RCC 7860 (cell line): ENCODE measurements around the gene PEAK1.

Source experiments
- DNase-seq: peaks from one replicate; pipeline ENCODE4 v3.0.0-alpha.2; 2015; ENCODE audit warnings: low spot score
- FAIRE-seq: peaks from 2 replicates; lab custom pipeline; 2012; peaks lifted over from hg19 to GRCh38; lab: Jason Lieb, UNC

The PEAK1 gene

GRCh38 chr15:77243716-77244401 is 176.0 kb downstream of the PEAK1 start:
- no peak for DNase-seq
- FAIRE-seq, result no peak

GRCh38 chr15:77243135-77243534 is 176.8 kb downstream of the PEAK1 start:
- FAIRE-seq, result no peak
- DNase-seq, result no peak

- FAIRE-seq (no peak), DNase-seq (no peak)
Observed at GRCh38 chr15:77239882-77240608, 179.9 kb downstream of the PEAK1 start.

- no peak for FAIRE-seq
Observed at GRCh38 chr15:77235566-77235965, 184.3 kb downstream of the PEAK1 start.

GRCh38 chr15:77228828-77229227 is 191.1 kb downstream of the PEAK1 start:
- no peak for DNase-seq
- FAIRE-seq, result no peak

More at GRCh38 chr15:77235566-77235965, 184.3 kb downstream of the PEAK1 start:
- no peak for DNase-seq

DNA sequence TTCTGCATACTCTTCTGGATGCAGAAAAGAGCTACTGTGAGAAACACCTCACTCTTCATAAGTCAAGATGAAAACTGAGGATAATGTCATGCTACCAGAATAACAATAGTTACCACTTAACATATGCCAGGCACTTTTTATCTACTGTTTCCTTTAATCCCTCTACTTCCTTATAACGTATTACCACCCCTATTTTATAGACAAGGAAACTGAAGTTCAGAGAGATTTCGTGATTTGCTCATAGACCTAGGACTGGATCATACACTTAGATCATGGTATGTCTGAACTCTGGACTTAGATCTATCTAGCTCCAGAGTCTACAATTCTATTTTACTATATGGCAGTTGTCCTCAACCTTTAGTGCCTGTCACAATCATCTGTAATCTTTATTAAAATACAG is 193.3 kb downstream of the PEAK1 start:
- DNase-seq (no peak), FAIRE-seq (no peak)

DNA sequence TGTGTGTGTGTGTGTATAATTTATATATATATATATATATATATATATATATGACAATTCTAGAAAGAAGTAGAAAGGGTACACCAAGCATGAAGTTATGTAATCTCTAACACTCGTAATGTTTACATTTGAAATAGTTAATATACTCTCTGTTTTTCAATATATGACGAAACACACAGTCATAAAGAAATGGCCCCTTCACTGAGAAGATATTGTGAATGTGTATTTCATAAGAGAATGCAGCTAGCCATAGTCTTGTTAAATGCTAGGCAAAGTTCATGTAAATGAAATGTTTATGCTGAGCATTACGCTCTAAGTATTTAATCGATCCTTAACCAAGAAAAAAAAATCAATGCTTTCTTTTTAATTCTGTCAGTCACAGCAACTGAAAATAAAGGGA is 194.3 kb downstream of the PEAK1 start:
- FAIRE-seq, result no peak
- DNase-seq, result no peak

DNA sequence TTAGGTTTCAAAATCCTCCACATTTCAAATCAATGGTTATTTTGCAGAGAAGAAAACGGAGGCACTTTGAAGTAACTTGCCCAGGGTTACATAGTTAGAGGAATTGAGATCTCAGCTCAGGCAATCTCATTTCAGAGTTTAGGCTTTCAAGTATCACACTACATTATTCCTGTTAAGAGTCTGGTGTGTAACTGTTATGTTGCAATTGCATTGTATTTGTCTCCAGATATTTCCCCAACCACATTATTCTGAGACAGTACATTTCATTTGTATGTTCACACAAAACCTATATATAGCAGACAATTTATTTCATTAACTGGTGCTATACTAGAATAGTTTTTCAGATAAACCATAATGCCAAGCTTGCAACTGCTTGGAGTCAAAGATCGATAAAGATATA is 194.8 kb downstream of the PEAK1 start:
- FAIRE-seq (no peak), DNase-seq (no peak)

DNA sequence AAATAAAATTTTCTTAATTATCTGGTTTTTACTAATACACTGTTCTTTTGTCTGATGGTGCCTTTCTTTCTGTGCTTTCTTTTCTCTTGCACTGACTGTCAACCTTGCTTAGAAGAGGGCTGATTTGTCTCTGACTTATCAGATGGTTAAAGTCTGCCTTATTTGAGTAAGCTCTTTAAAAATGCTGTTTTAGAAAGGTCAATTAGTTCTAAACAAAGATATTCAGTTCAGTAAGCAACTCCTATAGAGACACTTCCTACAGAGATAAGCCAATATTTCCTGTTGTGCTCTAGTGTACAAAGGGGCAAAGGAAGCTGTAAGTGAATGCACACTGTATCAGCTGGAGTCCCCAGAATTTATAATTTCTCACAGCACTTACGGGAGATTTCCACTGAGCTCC is 195.6 kb downstream of the PEAK1 start:
- no peak for FAIRE-seq
- no peak for DNase-seq

DNA sequence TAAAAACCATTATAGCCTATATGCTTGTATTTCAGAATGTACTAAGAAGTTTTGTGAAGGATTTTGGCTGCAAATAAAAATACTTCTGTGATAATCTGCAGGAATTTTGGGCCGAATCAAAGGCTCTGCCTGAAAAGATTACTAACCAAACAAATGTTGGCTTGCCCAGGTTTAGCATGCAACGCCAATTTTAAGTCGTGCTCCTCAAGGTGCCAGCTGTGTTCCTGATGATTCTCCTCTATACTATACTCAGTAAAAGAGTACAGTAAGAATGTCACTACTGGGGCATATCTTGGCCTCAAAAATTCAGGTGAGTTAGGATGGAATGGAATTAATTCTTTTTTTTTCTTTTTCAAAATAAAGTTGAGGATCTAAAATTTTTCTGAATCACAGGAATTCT is 198.2 kb downstream of the PEAK1 start:
- DNase-seq (no peak), FAIRE-seq (no peak)

GRCh38 chr15:77221174-77221573 is 198.7 kb downstream of the PEAK1 start:
- DNase-seq (no peak), FAIRE-seq (no peak)

DNA sequence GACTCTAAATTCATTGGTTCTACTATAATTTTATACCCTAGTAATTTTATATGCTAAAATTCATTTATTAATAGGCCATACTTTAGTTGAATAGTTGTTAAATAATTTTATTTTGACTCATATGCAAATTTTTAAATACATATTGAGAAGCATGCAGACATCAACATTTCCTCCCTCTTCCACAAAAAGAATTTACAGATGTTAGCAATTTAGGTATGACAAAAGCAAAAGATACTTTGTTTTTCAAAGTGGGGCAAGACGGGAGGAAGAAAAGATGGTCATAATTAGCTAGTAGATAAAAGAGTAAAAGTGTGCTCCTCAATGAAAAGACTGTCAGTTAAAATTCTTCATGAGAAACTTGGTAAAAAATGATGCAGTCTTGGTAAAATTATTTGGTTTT is 200.1 kb downstream of the PEAK1 start:
- DNase-seq, result no peak
- no peak for FAIRE-seq

DNA sequence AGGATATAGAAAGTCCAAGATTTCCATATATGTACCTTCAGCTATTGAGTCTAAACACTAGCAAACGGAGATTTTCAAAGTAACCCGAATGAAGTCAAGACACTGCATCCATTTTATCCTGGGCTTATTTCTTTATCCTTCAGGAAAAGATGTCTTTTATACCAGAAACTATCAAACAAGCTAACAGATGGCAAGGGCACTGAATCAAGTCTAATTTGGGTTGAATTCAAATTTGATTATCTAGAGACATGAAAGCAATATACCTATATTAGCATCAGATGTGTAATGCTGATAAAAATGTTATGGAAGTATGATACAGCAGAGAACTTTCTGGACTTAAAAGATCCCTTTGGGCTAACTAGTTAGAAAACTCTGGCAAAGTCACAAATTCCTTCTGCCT is 210.7 kb downstream of the PEAK1 start:
- no peak for DNase-seq
- no peak for FAIRE-seq

DNA sequence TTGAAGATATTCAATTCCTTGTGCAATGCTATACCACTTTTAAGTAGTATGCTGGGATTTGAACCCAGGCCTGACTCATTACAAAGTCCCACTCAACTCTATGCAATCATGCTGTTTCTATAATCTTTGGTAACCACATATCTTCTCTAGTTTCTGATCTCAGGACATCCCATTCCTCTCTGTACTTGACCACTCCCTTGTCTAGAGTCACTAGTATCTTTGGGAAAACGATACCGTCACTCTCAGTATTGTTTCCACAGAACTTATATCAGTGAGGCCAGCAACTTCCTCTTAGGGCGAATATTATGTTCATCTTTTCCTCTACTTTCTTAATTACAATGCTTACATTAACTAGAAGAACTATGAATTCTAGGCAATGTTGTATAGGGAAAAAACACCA is 211.7 kb downstream of the PEAK1 start:
- FAIRE-seq (no peak), DNase-seq (no peak)

DNA sequence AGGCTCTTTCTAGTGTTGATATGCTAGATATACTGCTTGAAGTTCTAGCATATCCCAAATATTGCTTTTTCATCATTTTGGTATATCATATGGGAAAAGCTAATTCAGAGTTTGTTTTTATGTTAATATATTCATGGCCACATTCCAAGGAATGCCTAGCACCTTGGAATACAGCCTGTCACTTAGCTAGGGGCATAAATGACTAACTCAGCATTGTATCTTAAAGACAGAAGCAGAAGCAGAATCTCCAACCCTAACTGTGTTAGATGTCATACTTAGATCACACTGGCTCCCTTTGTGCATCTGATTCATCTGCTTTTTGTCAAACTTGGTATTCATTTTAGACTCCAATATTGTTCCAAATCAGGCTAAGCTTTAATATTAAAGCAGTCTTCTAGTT is 218.2 kb downstream of the PEAK1 start:
- DNase-seq (no peak), FAIRE-seq (no peak)

- DNase-seq (no peak), FAIRE-seq (no peak)
Observed at GRCh38 chr15:77196381-77196780, 223.5 kb downstream of the PEAK1 start.

- FAIRE-seq (no peak), DNase-seq (no peak)
Observed at GRCh38 chr15:77195586-77195985, 224.3 kb downstream of the PEAK1 start.

DNA sequence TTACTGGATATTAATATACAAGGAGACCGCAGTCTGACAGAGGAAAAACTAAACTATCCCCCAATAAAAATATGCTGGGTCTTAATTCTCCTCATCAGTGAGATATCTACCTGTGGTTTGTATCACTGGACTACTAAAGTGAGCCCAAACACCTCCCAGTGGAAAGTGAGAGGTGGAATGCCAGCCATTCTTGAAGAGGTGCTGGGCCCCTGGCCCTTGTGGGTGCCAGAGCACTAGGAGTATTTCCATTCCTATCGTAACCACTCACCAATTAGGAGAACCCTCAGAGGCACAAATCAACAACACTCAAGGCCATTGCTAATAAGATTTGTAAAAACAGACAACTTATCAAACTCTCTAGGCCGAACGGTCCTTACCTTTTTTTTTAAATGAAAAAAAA is 227.5 kb downstream of the PEAK1 start:
- FAIRE-seq (no peak), DNase-seq (no peak)

GRCh38 chr15:77191230-77191834 is 228.6 kb downstream of the PEAK1 start:
- DNase-seq (no peak), FAIRE-seq (no peak)

- FAIRE-seq, result no peak
- DNase-seq, result no peak
Observed at GRCh38 chr15:77187751-77188464, 232.0 kb downstream of the PEAK1 start.

GRCh38 chr15:77186594-77187011 is 233.3 kb downstream of the PEAK1 start:
- DNase-seq (no peak), FAIRE-seq (no peak)
